Neural cell (in vitro differentiated cells): Measurements from ENCODE around the gene KRTAP10-3. TPM values are rescaled to one million over a fixed set of nuclear protein-coding genes. Genes with fewer than 3 reads are reported as not detected.

Experiments
- H2AFZ ChIP-seq: fragments of 200-600, 300-800 bp; sonication (generic), shearing (Covaris generic); 2 replicates; pipeline ENCODE4 v1.6.0; 2014; ENCODE audit warnings: low read depth, mild to moderate bottlenecking, antibody characterized with exemption, low read length, moderate library complexity
- H3F3A ChIP-seq: fragments of 200-600 bp; shearing (Covaris generic); 2 replicates; pipeline ENCODE4 v1.6.1; 2016; ENCODE audit warnings: mild to moderate bottlenecking, moderate library complexity, mixed read lengths, antibody characterized with exemption, low read length; ENCODE audit not compliant: insufficient read depth, poor library complexity, severe bottlenecking
- H3K27ac ChIP-seq: fragments of 200-600, 300-800 bp; sonication (generic), shearing (Covaris generic); 2 replicates; pipeline ENCODE4 v1.5.1; 2014; ENCODE audit warnings: mild to moderate bottlenecking, low read length, moderate library complexity
- H3K27me3 ChIP-seq: fragments of 300-800, 200-600 bp; sonication (generic), shearing (Covaris generic); 2 replicates; pipeline ENCODE4 v1.6.0; 2014; ENCODE audit warnings: mild to moderate bottlenecking, low read depth, low read length, moderate library complexity; ENCODE audit not compliant: insufficient read depth
- H3K36me3 ChIP-seq: fragments of 300-800, 200-600 bp; sonication (generic), shearing (Covaris generic); 2 replicates; pipeline ENCODE4 v1.5.1; 2014; ENCODE audit warnings: mild to moderate bottlenecking, antibody characterized with exemption, low read length, moderate library complexity; ENCODE audit not compliant: insufficient read depth
- H3K4me2 ChIP-seq: fragments of 300-800, 200-600 bp; sonication (generic), shearing (Covaris generic); 2 replicates; pipeline ENCODE4 v1.6.0; 2014; ENCODE audit warnings: mild to moderate bottlenecking, low read length
- H3K4me3 ChIP-seq: fragments of 300-800, 200-600 bp; sonication (generic), shearing (Covaris generic); 2 replicates; pipeline ENCODE4 v1.5.1; 2014; ENCODE audit warnings: mild to moderate bottlenecking, low read length, moderate library complexity
- H3K79me2 ChIP-seq: fragments of 200-600 bp; shearing (Covaris generic); replicated peaks from 2 replicates; pipeline ENCODE4 v1.6.0; 2014; ENCODE audit warnings: mild to moderate bottlenecking, low read length, moderate library complexity; ENCODE audit not compliant: insufficient read depth
- H3K9ac ChIP-seq: fragments of 300-800, 200-600 bp; sonication (generic), shearing (Covaris generic); 2 replicates; pipeline ENCODE4 v1.6.1; 2016; ENCODE audit warnings: mild to moderate bottlenecking, low read length, mixed read lengths
- H3K9me2 ChIP-seq: fragments of 200-600 bp; shearing (Covaris generic); 2 replicates; pipeline ENCODE4 v1.6.1; 2016; ENCODE audit warnings: mild to moderate bottlenecking, low read length, mixed read lengths; ENCODE audit not compliant: insufficient read depth
- H3K9me3 ChIP-seq: fragments of 200-600, 300-800 bp; sonication (generic), shearing (Covaris generic); 2 replicates; pipeline ENCODE4 v1.6.1; 2016; ENCODE audit warnings: mild to moderate bottlenecking, mixed run types, low read length, moderate library complexity, mixed read lengths
- H4K20me1 ChIP-seq: fragments of 200-600 bp; shearing (Covaris generic); 2 replicates; pipeline ENCODE4 v1.6.1; 2016; ENCODE audit warnings: mild to moderate bottlenecking, mixed run types; ENCODE audit not compliant: insufficient read depth
- EP300 ChIP-seq: fragments of 450-650 bp; conservative IDR thresholded peaks from 2 replicates; pipeline ENCODE4 v1.6.1; 2014; ENCODE audit warnings: antibody characterized with exemption, mild to moderate bottlenecking, moderate library complexity; ENCODE audit not compliant: poor library complexity, severe bottlenecking
- EZH2 ChIP-seq: fragments of 200-600, 300-800 bp; shearing (Covaris generic), sonication (generic); IDR thresholded peaks from 2 replicates; pipeline ENCODE4 v1.6.1; 2014; ENCODE audit warnings: antibody characterized with exemption, low read length, borderline replicate concordance, mild to moderate bottlenecking; ENCODE audit not compliant: insufficient read depth, poor library complexity, severe bottlenecking
- MXI1 ChIP-seq: fragments of 450-650 bp; conservative IDR thresholded peaks from 2 replicates; pipeline ENCODE4 v1.6.1; 2014; ENCODE audit warnings: antibody characterized with exemption, mild to moderate bottlenecking; ENCODE audit not compliant: poor library complexity, severe bottlenecking
- POLR2AphosphoS5 ChIP-seq: IDR thresholded peaks from 2 replicates; pipeline ENCODE4 v1.6.1; 2012
- RAD21 ChIP-seq: fragments of 450-650 bp; conservative IDR thresholded peaks from 2 replicates; pipeline ENCODE4 v1.6.1; 2014; ENCODE audit warnings: antibody characterized with exemption, mild to moderate bottlenecking, moderate library complexity
- SMC3 ChIP-seq: fragments of 450-650 bp; conservative IDR thresholded peaks from 2 replicates; pipeline ENCODE4 v1.6.1; 2014; ENCODE audit warnings: antibody characterized with exemption, mild to moderate bottlenecking, moderate library complexity; ENCODE audit not compliant: poor library complexity
- TAF1 ChIP-seq: IDR thresholded peaks from 2 replicates; pipeline ENCODE4 v1.6.1; 2012; ENCODE audit warnings: low read depth
- polyA plus RNA-seq: library from polyadenylated mRNA; depleted of rRNA; stranded (reverse); fragments of >200 nt; gene quantifications from 2 replicates; pipeline ENCODE4 v1.2.3, GENCODE V29; 2014
- TF ChIP-seq, protein P1 (sequence below): fragments of 450-650 bp; IDR thresholded peaks from 2 replicates; pipeline ENCODE4 v1.5.1; 2014; ENCODE audit warnings: antibody characterized with exemption, mild to moderate bottlenecking, moderate library complexity; ENCODE audit not compliant: poor library complexity, severe bottlenecking
- TF ChIP-seq, protein P2 (sequence below): IDR thresholded peaks from 2 replicates; pipeline ENCODE4 v1.6.1; 2012; ENCODE audit warnings: borderline replicate concordance

The KRTAP10-3 gene
- polyA plus RNA-seq, 1 donor from 2014 or later: not detected

DNA sequence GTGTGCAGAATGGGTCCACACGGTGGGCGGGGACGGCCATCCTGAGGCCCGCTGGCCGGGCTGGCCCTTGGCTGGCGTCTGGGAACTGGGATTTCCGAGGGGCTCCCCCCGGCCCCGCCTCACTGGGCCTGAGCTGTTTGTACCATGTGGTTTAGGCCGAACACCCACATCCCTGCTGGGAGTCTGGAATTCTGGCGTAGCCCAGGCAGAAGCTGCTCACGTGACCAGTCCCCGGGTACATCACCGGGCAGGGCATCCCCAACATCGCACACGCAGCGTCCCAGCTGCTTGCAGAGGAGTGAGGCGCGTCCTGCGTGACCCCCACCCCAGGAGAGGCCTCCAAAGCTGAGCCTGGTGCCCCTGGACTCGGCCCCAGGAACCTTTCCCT is 43.9 kb upstream of the KRTAP10-3 start:
- no peak overlapping the region for H3K27ac ChIP-seq
- H3K27me3 ChIP-seq: no peaks in the 10 kb centered on the region
- no peak overlapping the region for H3K4me2 ChIP-seq
- no peak overlapping the region for H2AFZ ChIP-seq
- TF ChIP-seq MXI1 (no peak), TAF1 (no peak), SMC3 (no peak), EZH2 (no peak), POLR2AphosphoS5 (no peak), EP300 (no peak), RAD21 (no peak)
- TF ChIP-seq, protein P1, sequence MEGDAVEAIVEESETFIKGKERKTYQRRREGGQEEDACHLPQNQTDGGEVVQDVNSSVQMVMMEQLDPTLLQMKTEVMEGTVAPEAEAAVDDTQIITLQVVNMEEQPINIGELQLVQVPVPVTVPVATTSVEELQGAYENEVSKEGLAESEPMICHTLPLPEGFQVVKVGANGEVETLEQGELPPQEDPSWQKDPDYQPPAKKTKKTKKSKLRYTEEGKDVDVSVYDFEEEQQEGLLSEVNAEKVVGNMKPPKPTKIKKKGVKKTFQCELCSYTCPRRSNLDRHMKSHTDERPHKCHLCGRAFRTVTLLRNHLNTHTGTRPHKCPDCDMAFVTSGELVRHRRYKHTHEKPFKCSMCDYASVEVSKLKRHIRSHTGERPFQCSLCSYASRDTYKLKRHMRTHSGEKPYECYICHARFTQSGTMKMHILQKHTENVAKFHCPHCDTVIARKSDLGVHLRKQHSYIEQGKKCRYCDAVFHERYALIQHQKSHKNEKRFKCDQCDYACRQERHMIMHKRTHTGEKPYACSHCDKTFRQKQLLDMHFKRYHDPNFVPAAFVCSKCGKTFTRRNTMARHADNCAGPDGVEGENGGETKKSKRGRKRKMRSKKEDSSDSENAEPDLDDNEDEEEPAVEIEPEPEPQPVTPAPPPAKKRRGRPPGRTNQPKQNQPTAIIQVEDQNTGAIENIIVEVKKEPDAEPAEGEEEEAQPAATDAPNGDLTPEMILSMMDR: no peak
- TF ChIP-seq, protein P2, sequence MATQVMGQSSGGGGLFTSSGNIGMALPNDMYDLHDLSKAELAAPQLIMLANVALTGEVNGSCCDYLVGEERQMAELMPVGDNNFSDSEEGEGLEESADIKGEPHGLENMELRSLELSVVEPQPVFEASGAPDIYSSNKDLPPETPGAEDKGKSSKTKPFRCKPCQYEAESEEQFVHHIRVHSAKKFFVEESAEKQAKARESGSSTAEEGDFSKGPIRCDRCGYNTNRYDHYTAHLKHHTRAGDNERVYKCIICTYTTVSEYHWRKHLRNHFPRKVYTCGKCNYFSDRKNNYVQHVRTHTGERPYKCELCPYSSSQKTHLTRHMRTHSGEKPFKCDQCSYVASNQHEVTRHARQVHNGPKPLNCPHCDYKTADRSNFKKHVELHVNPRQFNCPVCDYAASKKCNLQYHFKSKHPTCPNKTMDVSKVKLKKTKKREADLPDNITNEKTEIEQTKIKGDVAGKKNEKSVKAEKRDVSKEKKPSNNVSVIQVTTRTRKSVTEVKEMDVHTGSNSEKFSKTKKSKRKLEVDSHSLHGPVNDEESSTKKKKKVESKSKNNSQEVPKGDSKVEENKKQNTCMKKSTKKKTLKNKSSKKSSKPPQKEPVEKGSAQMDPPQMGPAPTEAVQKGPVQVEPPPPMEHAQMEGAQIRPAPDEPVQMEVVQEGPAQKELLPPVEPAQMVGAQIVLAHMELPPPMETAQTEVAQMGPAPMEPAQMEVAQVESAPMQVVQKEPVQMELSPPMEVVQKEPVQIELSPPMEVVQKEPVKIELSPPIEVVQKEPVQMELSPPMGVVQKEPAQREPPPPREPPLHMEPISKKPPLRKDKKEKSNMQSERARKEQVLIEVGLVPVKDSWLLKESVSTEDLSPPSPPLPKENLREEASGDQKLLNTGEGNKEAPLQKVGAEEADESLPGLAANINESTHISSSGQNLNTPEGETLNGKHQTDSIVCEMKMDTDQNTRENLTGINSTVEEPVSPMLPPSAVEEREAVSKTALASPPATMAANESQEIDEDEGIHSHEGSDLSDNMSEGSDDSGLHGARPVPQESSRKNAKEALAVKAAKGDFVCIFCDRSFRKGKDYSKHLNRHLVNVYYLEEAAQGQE: no peak
- H3F3A ChIP-seq: no peaks in the 10 kb centered on the region
- H3K4me3 ChIP-seq: no peak overlapping the region
- H3K9ac ChIP-seq: no peak overlapping the region
- no peaks in the 10 kb centered on the region for H3K79me2 ChIP-seq
- H3K9me3 ChIP-seq: peaks cover 4% of the 10 kb centered on the region
- no peaks in the 10 kb centered on the region for H4K20me1 ChIP-seq
- H3K9me2 ChIP-seq: no peaks in the 10 kb centered on the region
- no peaks in the 10 kb centered on the region for H3K36me3 ChIP-seq

GRCh38 chr21:44601596-44602462 is 43.2 kb upstream of the KRTAP10-3 start:
- no peak overlapping the region for H3K9ac ChIP-seq

More at GRCh38 chr21:44601596-44602462, 43.2 kb upstream of the KRTAP10-3 start:
- peaks cover 4% of the 10 kb centered on the region for H3K9me3 ChIP-seq
- no peaks in the 10 kb centered on the region for H3F3A ChIP-seq
- no peaks in the 10 kb centered on the region for H3K79me2 ChIP-seq
- no peak overlapping the region for H3K4me2 ChIP-seq
- no peaks in the 10 kb centered on the region for H3K27me3 ChIP-seq
- TF ChIP-seq, protein P2: no peak
- TF ChIP-seq MXI1 (no peak), EP300 (no peak), RAD21 (no peak), TAF1 (no peak), POLR2AphosphoS5 (no peak), EZH2 (no peak), SMC3 (no peak)
- TF ChIP-seq, protein P1: no peak
- no peak overlapping the region for H3K27ac ChIP-seq
- H3K36me3 ChIP-seq: no peaks in the 10 kb centered on the region
- no peaks in the 10 kb centered on the region for H4K20me1 ChIP-seq
- no peak overlapping the region for H2AFZ ChIP-seq
- no peak overlapping the region for H3K4me3 ChIP-seq
- H3K9me2 ChIP-seq: no peaks in the 10 kb centered on the region
